Measurements from ENCODE around the gene ASB2.

The ASB2 gene

GRCh38 chr14:93989939-93990338, 13.6 kb upstream of the ASB2 start:
- Histone ChIP-seq H3K9me2 (replicated peaks; ENCODE audit: control insufficient read depth, low read length) (no peaks in the 10 kb centered on the region), H3K4me2 (ENCODE audit: low read length) (no peak overlapping the region), H3K27ac (ENCODE audit: low read depth, low read length) (no peak overlapping the region), H3K79me2 (ENCODE audit: control insufficient read depth, low read length) (no peaks in the 10 kb centered on the region), H3K4me1 (ENCODE audit: control insufficient read depth, low read length) (peaks cover 11% of the 10 kb centered on the region), H4K20me1 (ENCODE audit: control insufficient read depth, insufficient read depth, low read depth, low read length) (no peaks in the 10 kb centered on the region), H3F3A (ENCODE audit: control insufficient read depth, insufficient read depth) (no peaks in the 10 kb centered on the region), H3K9me3 (ENCODE audit: control insufficient read depth, insufficient read depth, low read length) (no peaks in the 10 kb centered on the region), H3K36me3 (ENCODE audit: control insufficient read depth, low read length) (no peaks in the 10 kb centered on the region), H3K4me3 (ENCODE audit: low read length) (no peak overlapping the region), H3K27me3 (ENCODE audit: control insufficient read depth, low read length) (no peaks in the 10 kb centered on the region)
- TF ChIP-seq CTCF (IDR thresholded peaks at IDR 0.05; ENCODE audit: low read depth, low read length, poor library complexity, severe bottlenecking) (no peak), EZH2phosphoT487 (IDR thresholded peaks at IDR 0.05; ENCODE audit: borderline replicate concordance, low read length) (no peak)

GRCh38 chr14:93987815-93988476, 11.6 kb upstream of the ASB2 start:
- H4K20me1 ChIP-seq (ENCODE audit: control insufficient read depth, insufficient read depth, low read depth, low read length), result no peaks in the 10 kb centered on the region
- H3F3A ChIP-seq (ENCODE audit: control insufficient read depth, insufficient read depth), result no peaks in the 10 kb centered on the region
- no peak overlapping the region for H3K27ac ChIP-seq (ENCODE audit: low read depth, low read length)
- H3K79me2 ChIP-seq (ENCODE audit: control insufficient read depth, low read length), result no peaks in the 10 kb centered on the region
- H3K4me2 ChIP-seq (ENCODE audit: low read length), result no peak overlapping the region
- no peak for TF ChIP-seq EZH2phosphoT487 (IDR thresholded peaks at IDR 0.05; ENCODE audit: borderline replicate concordance, low read length)
- no peak for TF ChIP-seq CTCF (IDR thresholded peaks at IDR 0.05; ENCODE audit: low read depth, low read length, poor library complexity, severe bottlenecking)
- no peak overlapping the region for H3K4me3 ChIP-seq (ENCODE audit: low read length)
- H3K27me3 ChIP-seq (ENCODE audit: control insufficient read depth, low read length), result no peaks in the 10 kb centered on the region
- no peaks in the 10 kb centered on the region for H3K9me2 ChIP-seq (replicated peaks; ENCODE audit: control insufficient read depth, low read length)
- H3K36me3 ChIP-seq (ENCODE audit: control insufficient read depth, low read length), result no peaks in the 10 kb centered on the region
- no peaks in the 10 kb centered on the region for H3K9me3 ChIP-seq (ENCODE audit: control insufficient read depth, insufficient read depth, low read length)
- H3K4me1 ChIP-seq (ENCODE audit: control insufficient read depth, low read length), result peaks cover 13% of the 10 kb centered on the region

GRCh38 chr14:93987376-93987775, 11.0 kb upstream of the ASB2 start:
- no peak overlapping the region for H3K27ac ChIP-seq (ENCODE audit: low read depth, low read length)
- H3K4me1 ChIP-seq (ENCODE audit: control insufficient read depth, low read length), result peaks cover 13% of the 10 kb centered on the region
- no peaks in the 10 kb centered on the region for H3K79me2 ChIP-seq (ENCODE audit: control insufficient read depth, low read length)
- H3F3A ChIP-seq (ENCODE audit: control insufficient read depth, insufficient read depth), result no peaks in the 10 kb centered on the region
- no peaks in the 10 kb centered on the region for H3K36me3 ChIP-seq (ENCODE audit: control insufficient read depth, low read length)
- no peak overlapping the region for H3K4me2 ChIP-seq (ENCODE audit: low read length)
- H3K9me3 ChIP-seq (ENCODE audit: control insufficient read depth, insufficient read depth, low read length), result no peaks in the 10 kb centered on the region
- H3K4me3 ChIP-seq (ENCODE audit: low read length), result no peak overlapping the region
- no peaks in the 10 kb centered on the region for H4K20me1 ChIP-seq (ENCODE audit: control insufficient read depth, insufficient read depth, low read depth, low read length)
- no peaks in the 10 kb centered on the region for H3K27me3 ChIP-seq (ENCODE audit: control insufficient read depth, low read length)
- H3K9me2 ChIP-seq (replicated peaks; ENCODE audit: control insufficient read depth, low read length), result no peaks in the 10 kb centered on the region
- TF ChIP-seq CTCF (IDR thresholded peaks at IDR 0.05; ENCODE audit: low read depth, low read length, poor library complexity, severe bottlenecking) (no peak), EZH2phosphoT487 (IDR thresholded peaks at IDR 0.05; ENCODE audit: borderline replicate concordance, low read length) (no peak)

Measured in DOHH2 (cell line).